ENCODE measurements around the gene SLC38A5.

GRCh38 chrX:48480583-48480982 lies 10.5 kb upstream of the SLC38A5 start:
- TF ChIP-seq CTCF (conservative IDR thresholded peaks at IDR 0.05 in 1 of 2, IDR thresholded peaks at IDR 0.05 in 1 of 2; ENCODE audit: extremely low read depth in 1 of 2, insufficient read depth in 1 of 2, low read depth in 1 of 2, low read length in 2 of 2) (no peak), EZH2 (IDR thresholded peaks at IDR 0.05; ENCODE audit: borderline replicate concordance, low read length) (no peak)

Measured in mammary epithelial cell (primary cell).